ENCODE data around the gene GAPVD1.

DNA sequence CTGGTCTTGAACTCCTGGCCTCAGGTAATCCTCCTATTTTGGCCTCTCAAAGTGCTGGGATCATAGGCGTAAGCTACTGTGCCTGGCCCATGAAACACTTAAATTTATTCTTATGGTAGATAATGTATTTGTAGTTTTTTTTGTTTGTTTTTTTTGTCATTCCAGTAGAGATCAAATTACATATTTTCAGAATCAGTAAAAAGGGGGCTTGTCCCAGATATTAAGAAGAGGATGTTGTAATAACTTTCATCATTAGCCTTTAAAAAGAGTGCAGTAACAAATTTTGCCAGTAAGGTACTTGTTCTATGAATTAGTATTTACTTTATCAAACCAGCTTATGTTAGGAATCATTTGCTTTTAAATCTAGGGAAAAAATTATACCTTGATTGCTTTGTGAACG is 42.6 kb downstream of the GAPVD1 start:
- TF ChIP-seq, protein P1, sequence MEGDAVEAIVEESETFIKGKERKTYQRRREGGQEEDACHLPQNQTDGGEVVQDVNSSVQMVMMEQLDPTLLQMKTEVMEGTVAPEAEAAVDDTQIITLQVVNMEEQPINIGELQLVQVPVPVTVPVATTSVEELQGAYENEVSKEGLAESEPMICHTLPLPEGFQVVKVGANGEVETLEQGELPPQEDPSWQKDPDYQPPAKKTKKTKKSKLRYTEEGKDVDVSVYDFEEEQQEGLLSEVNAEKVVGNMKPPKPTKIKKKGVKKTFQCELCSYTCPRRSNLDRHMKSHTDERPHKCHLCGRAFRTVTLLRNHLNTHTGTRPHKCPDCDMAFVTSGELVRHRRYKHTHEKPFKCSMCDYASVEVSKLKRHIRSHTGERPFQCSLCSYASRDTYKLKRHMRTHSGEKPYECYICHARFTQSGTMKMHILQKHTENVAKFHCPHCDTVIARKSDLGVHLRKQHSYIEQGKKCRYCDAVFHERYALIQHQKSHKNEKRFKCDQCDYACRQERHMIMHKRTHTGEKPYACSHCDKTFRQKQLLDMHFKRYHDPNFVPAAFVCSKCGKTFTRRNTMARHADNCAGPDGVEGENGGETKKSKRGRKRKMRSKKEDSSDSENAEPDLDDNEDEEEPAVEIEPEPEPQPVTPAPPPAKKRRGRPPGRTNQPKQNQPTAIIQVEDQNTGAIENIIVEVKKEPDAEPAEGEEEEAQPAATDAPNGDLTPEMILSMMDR (conservative IDR thresholded peaks at IDR 0.05; ENCODE audit: low read depth, low read length): no peak
- no peak for TF ChIP-seq EZH2 (IDR thresholded peaks at IDR 0.05; ENCODE audit: low read length, unreplicated experiment)
- TF ChIP-seq EZH2phosphoT487 (IDR thresholded peaks at IDR 0.05; ENCODE audit: borderline replicate concordance, low read length): no peak

Data from PC-3 (cell line).